H9 (cell line): Measurements from ENCODE around the gene FREY1. TPM values are rescaled to one million over a fixed set of nuclear protein-coding genes. Genes with fewer than 3 reads are reported as not detected.
A peak's percentile ranks its signal among the peaks of the same experiment; 100 is the strongest.

Experiments used
- DNase-seq: peaks from one replicate; pipeline ENCODE4 v3.0.0-alpha.2; 2017
- H2AFZ ChIP-seq: one replicate; pipeline ENCODE4 v1.6.1; 2013; ENCODE audit warnings: mild to moderate bottlenecking, low read length, control low read depth, moderate library complexity
- H2AK5ac ChIP-seq: 2 replicates; pipeline ENCODE4 v1.6.1; 2013; ENCODE audit warnings: low read length, control low read depth, mixed read lengths; ENCODE audit not compliant: insufficient read length
- H2BK120ac ChIP-seq: one replicate; pipeline ENCODE4 v1.6.1; 2013; ENCODE audit warnings: low read depth, mild to moderate bottlenecking, low read length, control low read depth, inconsistent platforms; ENCODE audit not compliant: poor library complexity, severe bottlenecking
- H2BK12ac ChIP-seq: 2 replicates; pipeline ENCODE4 v1.6.1; 2013; ENCODE audit warnings: low read length, control low read depth, mixed read lengths, low read depth; ENCODE audit not compliant: insufficient read length
- H2BK15ac ChIP-seq: 2 replicates; pipeline ENCODE4 v1.6.1; 2013; ENCODE audit warnings: low read depth, low read length, control low read depth
- H2BK20ac ChIP-seq: one replicate; pipeline ENCODE4 v1.6.1; 2013; ENCODE audit warnings: low read depth, mild to moderate bottlenecking, low read length, control low read depth, inconsistent platforms; ENCODE audit not compliant: poor library complexity, severe bottlenecking
- H2BK5ac ChIP-seq: 2 replicates; pipeline ENCODE4 v1.6.1; 2013; ENCODE audit warnings: low read length, control low read depth, mixed read lengths; ENCODE audit not compliant: insufficient read length
- H3K14ac ChIP-seq: 2 replicates; pipeline ENCODE4 v1.6.1; 2013; ENCODE audit warnings: low read length, control low read depth; ENCODE audit not compliant: insufficient read depth
- H3K18ac ChIP-seq: 2 replicates; pipeline ENCODE4 v1.6.1; 2013; ENCODE audit warnings: low read depth, mild to moderate bottlenecking, mixed read lengths, low read length, control low read depth; ENCODE audit not compliant: insufficient read length
- H3K23ac ChIP-seq: 2 replicates; pipeline ENCODE4 v1.6.1; 2013; ENCODE audit warnings: low read length, control low read depth, mixed read lengths, low read depth; ENCODE audit not compliant: insufficient read length
- H3K23me2 ChIP-seq: 2 replicates; pipeline ENCODE4 v1.6.1; 2013; ENCODE audit warnings: low read depth, mild to moderate bottlenecking, mixed read lengths, low read length, control low read depth; ENCODE audit not compliant: insufficient read length, poor library complexity, severe bottlenecking
- H3K27ac ChIP-seq: 2 replicates; pipeline ENCODE4 v1.5.1; 2013; ENCODE audit warnings: low read length, control low read depth, mixed read lengths, low read depth; ENCODE audit not compliant: insufficient read length
- H3K27me3 ChIP-seq: 2 replicates; pipeline ENCODE4 v1.6.1; 2013; ENCODE audit warnings: low read length, control low read depth, inconsistent platforms; ENCODE audit not compliant: insufficient read depth
- H3K4ac ChIP-seq: 2 replicates; pipeline ENCODE4 v1.6.1; 2013; ENCODE audit warnings: low read depth, mild to moderate bottlenecking, control low read depth, inconsistent platforms, low read length, moderate library complexity
- H3K4me1 ChIP-seq: 2 replicates; pipeline ENCODE4 v1.6.1; 2013; ENCODE audit warnings: low read length, control low read depth, inconsistent platforms; ENCODE audit not compliant: insufficient read depth
- H3K4me2 ChIP-seq: 2 replicates; pipeline ENCODE4 v1.6.1; 2013; ENCODE audit warnings: low read length, control low read depth, mixed read lengths; ENCODE audit not compliant: insufficient read length, insufficient read depth
- H3K56ac ChIP-seq: 2 replicates; pipeline ENCODE4 v1.6.1; 2013; ENCODE audit warnings: low read depth, mild to moderate bottlenecking, mixed read lengths, low read length, control low read depth; ENCODE audit not compliant: insufficient read length
- H3K79me1 ChIP-seq: 2 replicates; pipeline ENCODE4 v1.6.1; 2013; ENCODE audit warnings: low read depth, mild to moderate bottlenecking, moderate library complexity, low read length, control low read depth, inconsistent platforms; ENCODE audit not compliant: insufficient read depth, poor library complexity, severe bottlenecking
- H3K79me2 ChIP-seq: 2 replicates; pipeline ENCODE4 v1.6.1; 2013; ENCODE audit warnings: low read length, control low read depth, inconsistent platforms; ENCODE audit not compliant: insufficient read depth
- H3K9ac ChIP-seq: 2 replicates; pipeline ENCODE4 v1.6.1; 2013; ENCODE audit warnings: low read length, control low read depth, mixed read lengths; ENCODE audit not compliant: insufficient read length; ENCODE audit errors: extremely low read depth
- H3K9me3 ChIP-seq: one replicate; pipeline ENCODE4 v1.6.1; 2013; ENCODE audit warnings: low read depth, low read length, inconsistent platforms; ENCODE audit not compliant: control insufficient read depth
- H3T11ph ChIP-seq: one replicate; pipeline ENCODE4 v1.6.1; 2013; ENCODE audit warnings: mild to moderate bottlenecking, low read length, control low read depth, inconsistent platforms
- H4K20me1 ChIP-seq: one replicate; pipeline ENCODE4 v1.6.1; 2013; ENCODE audit not compliant: control insufficient read depth, insufficient read length, insufficient read depth
- H4K5ac ChIP-seq: 2 replicates; pipeline ENCODE4 v1.6.1; 2013; ENCODE audit warnings: low read depth, mild to moderate bottlenecking, mixed read lengths, low read length, control low read depth; ENCODE audit not compliant: insufficient read length
- H4K8ac ChIP-seq: replicated peaks from 2 replicates; pipeline ENCODE4 v1.6.1; 2013; ENCODE audit warnings: low read length, control low read depth, mixed read lengths, low read depth; ENCODE audit not compliant: insufficient read length
- H4K91ac ChIP-seq: 2 replicates; pipeline ENCODE4 v1.6.1; 2013; ENCODE audit warnings: low read depth, mild to moderate bottlenecking, moderate library complexity, mixed read lengths, low read length, control low read depth; ENCODE audit not compliant: insufficient read length
- H3K27ac Mint-ChIP-seq, 3 experiments: 2 replicates in 2 of 3; 3 replicates in 1 of 3; pipeline ENCODE4 v1.8.0; 2020 to 2021; ENCODE audit warnings: mixed read lengths in 3 of 3, mild to moderate bottlenecking in 1 of 3, moderate library complexity in 1 of 3
- H3K27me3 Mint-ChIP-seq: 2 replicates; pipeline ENCODE4 v1.8.0; 2021; ENCODE audit warnings: low read depth, mild to moderate bottlenecking, moderate library complexity, mixed read lengths
- H3K36me3 Mint-ChIP-seq, 3 experiments: 2 replicates in 2 of 3; 3 replicates in 1 of 3; pipeline ENCODE4 v1.8.0; 2020 to 2021; ENCODE audit warnings: low read depth in 3 of 3, mixed read lengths in 3 of 3; ENCODE audit not compliant: insufficient read depth in 1 of 3
- H3K4me1 Mint-ChIP-seq, 2 experiments: 2 replicates each; pipeline ENCODE4 v1.8.0; 2020; ENCODE audit warnings: mixed read lengths in 2 of 2
- H3K4me3 Mint-ChIP-seq, 2 experiments: 2 replicates in 1 of 2; 3 replicates in 1 of 2; pipeline ENCODE4 v1.8.0; 2020 to 2021; ENCODE audit warnings: mild to moderate bottlenecking in 2 of 2, mixed read lengths in 2 of 2, moderate library complexity in 1 of 2
- H3K9me3 Mint-ChIP-seq, 2 experiments: 2 replicates in 1 of 2; 3 replicates in 1 of 2; pipeline ENCODE4 v1.8.0; 2020; ENCODE audit warnings: mild to moderate bottlenecking in 2 of 2, mixed read lengths in 2 of 2, moderate library complexity in 1 of 2
- CTCF ChIP-seq: fragments of 200-600 bp; sonication (generic); conservative IDR thresholded peaks from 3 replicates; pipeline ENCODE4 v1.8.0; 2021; ENCODE audit warnings: antibody characterized with exemption, mild to moderate bottlenecking
- WGBS: extraction: QIAGEN DNeasy Blood & Tissue Kit; methylation state at CpG from one replicate; pipeline ENCODE4 v1.1.7; 2013; ENCODE audit warnings: missing lambda C conversion rate, low lambda C conversion rate, mixed read lengths; ENCODE audit not compliant: insufficient read length; ENCODE audit errors: extremely low coverage; 5-methylcytosine and 5-hydroxymethylcytosine counted together
- total RNA-seq: library from RNA; stranded (reverse); gene quantifications from 2 replicates; pipeline ENCODE4 v1.2.1, GENCODE V29; 2021

Gene FREY1
- total RNA-seq, 1 experiment from 2014 or later: 2.1 TPM

- Histone ChIP-seq H3K9me3 (no peaks in the 10 kb centered on the region), H3K9ac (no peak overlapping the region), H3K79me2 (no peaks in the 10 kb centered on the region), H3K4ac (no peak overlapping the region), H3K23ac (no peak overlapping the region), H3T11ph (no peak overlapping the region), H3K18ac (no peak overlapping the region), H4K8ac (no peak overlapping the region), H3K27me3 (no peaks in the 10 kb centered on the region), H3K23me2 (no peaks in the 10 kb centered on the region), H4K91ac (no peak overlapping the region), H3K4me2 (no peak overlapping the region), H2BK20ac (no peak overlapping the region), H2BK5ac (no peak overlapping the region), H2BK120ac (no peak overlapping the region), H3K4me1 (peaks cover 2% of the 10 kb centered on the region; the same call in 1 of the 2 replicates), H2BK15ac (no peak overlapping the region), H2AK5ac (no peak overlapping the region), H4K20me1 (no peaks in the 10 kb centered on the region), H3K14ac (no peak overlapping the region), H4K5ac (no peak overlapping the region), H2BK12ac (no peak overlapping the region), H2AFZ (no peak overlapping the region), H3K27ac (no peak overlapping the region), H3K79me1 (no peaks in the 10 kb centered on the region), H3K56ac (no peak overlapping the region)
- peaks cover 1 to 21% (median 4%) of the 10 kb centered on the region in 3 experiments; a peak in 4 of 7 replicates for H3K36me3 Mint-ChIP-seq
- H3K4me1 Mint-ChIP-seq: peaks cover 25 to 26% of the 10 kb centered on the region in 2 experiments
- TF ChIP-seq CTCF: no peak
- no peak overlapping the region for H3K4me3 Mint-ChIP-seq
- H3K9me3 Mint-ChIP-seq: no peaks in the 10 kb centered on the region
- H3K27me3 Mint-ChIP-seq: no peaks in the 10 kb centered on the region
- WGBS: no CpG with 5 or more reads among the region's 8 CpGs
- no peak for DNase-seq
- peak overlapping the region in 1 of 3 experiments; percentile 71; a peak in 3 of 7 replicates for H3K27ac Mint-ChIP-seq
These were observed 29.9 kb downstream of the FREY1 start for GRCh38 chr11:45877221-45877620.
